H7 (cell line): ENCODE results near the gene PPP4R4. TPM values are rescaled to one million over a fixed set of nuclear protein-coding genes. Genes with fewer than 3 reads are reported as not detected.

Experiments used
- DNase-seq: peaks from one replicate; pipeline ENCODE4 v3.0.0; 2012
- H3K27me3 ChIP-seq: 2 replicates; pipeline ENCODE4 v1.6.0; 2011; ENCODE audit warnings: mild to moderate bottlenecking, low read length; ENCODE audit not compliant: control insufficient read depth, insufficient read depth
- H3K36me3 ChIP-seq: replicated peaks from 2 replicates; pipeline ENCODE4 v1.5.1; 2011; ENCODE audit warnings: low read length; ENCODE audit not compliant: control insufficient read depth, insufficient read depth
- H3K4me3 ChIP-seq: 2 replicates; pipeline ENCODE4 v1.5.1; 2011; ENCODE audit warnings: low read depth, mild to moderate bottlenecking, control low read depth, low read length, moderate library complexity; ENCODE audit not compliant: insufficient read depth
- total RNA-seq: library from RNA; depleted of rRNA; stranded (reverse); fragments of >200 nt; shearing (Covaris generic); gene quantifications from 2 replicates; pipeline ENCODE4 v1.2.3, GENCODE V29; 2014

Gene PPP4R4
- total RNA-seq, 1 experiment from 2014 or later: 3.0 TPM

DNA sequence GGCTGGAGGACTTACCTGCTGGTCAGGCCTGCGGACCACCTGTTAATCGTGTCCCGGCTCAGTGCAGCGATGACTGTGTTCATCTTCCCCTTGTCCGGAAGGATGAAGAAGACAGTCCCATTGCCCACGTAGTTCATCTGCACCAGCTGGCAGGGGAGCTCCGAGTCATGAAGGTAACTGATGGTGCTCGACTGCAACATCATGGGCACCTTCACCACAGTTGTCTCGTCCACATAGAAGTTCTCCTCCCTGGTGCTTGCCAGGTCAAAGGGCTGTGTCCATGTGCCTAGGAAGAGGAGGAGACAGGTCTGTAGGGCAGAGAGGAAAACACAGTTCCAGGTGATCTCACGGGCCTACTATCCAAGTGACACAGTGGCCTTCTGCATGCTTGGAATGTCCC lies 135.6 kb downstream of the PPP4R4 start:
- Histone ChIP-seq H3K4me3 (no peak overlapping the region), H3K27me3 (no peaks in the 10 kb centered on the region), H3K36me3 (no peaks in the 10 kb centered on the region)
- DNase-seq: no peak

DNA sequence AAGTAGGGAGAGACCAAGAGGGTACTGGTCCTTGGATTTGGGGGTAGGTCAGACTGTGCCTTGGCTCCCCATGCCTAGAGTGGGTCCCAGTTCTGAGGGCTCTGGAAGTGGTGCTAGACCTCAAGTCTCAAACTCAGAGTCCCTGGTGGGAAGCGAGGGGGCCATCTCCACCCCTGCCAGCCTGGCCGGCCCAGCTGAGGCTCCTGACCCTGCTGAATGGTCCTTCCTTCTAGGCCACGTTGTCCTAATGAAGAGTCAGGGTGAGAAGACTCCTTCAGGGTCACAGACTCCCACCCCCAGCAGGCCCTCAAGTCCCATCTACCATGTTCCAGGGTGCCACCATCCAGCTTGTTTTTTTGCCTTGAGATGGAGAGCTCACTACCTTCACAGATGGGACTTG lies 136.1 kb downstream of the PPP4R4 start:
- no peaks in the 10 kb centered on the region for H3K36me3 ChIP-seq
- no peak overlapping the region for H3K4me3 ChIP-seq
- H3K27me3 ChIP-seq: no peaks in the 10 kb centered on the region

DNA sequence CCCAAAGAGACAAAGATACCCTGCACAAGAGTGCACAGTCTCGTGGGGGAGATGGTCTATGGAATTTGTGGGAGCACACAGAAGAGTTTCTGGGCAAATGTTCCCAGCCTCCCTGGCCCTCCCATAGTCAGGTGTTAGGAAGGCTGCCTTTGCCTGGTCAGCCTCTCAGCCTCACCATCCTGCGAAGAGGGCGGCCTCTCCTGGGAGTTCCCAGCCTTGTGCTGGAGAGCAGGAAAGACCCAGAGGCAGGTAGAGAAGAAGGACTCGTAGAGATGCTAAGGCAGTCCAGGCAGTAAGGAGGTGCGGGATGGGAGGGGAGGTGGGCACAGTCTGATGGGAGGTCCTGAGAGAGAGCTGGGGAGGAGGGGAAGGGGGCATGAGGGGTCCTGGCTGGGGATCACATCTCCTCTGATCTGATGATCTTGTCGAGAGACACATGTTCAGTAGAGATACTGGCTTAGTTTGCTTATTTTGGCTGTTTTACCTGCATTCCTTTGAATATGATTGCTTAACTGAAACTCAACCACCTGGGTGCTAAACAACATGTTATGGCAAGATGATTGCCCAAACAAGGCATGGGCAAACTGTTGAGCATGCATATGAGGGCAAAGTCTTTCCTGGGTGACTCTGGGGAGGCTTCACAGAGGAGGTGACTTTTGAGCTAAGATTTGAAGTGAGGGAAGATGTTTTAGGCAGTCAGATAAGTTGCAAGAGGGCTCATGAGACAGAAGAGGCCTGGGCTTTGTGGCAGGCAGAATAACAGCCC lies 138.5 kb downstream of the PPP4R4 start:
- no peak for DNase-seq
- Histone ChIP-seq H3K27me3 (no peaks in the 10 kb centered on the region), H3K36me3 (no peaks in the 10 kb centered on the region), H3K4me3 (no peak overlapping the region)

More for the DNA sequence above, 136.1 kb downstream of the PPP4R4 start:
- no peak for DNase-seq

DNA sequence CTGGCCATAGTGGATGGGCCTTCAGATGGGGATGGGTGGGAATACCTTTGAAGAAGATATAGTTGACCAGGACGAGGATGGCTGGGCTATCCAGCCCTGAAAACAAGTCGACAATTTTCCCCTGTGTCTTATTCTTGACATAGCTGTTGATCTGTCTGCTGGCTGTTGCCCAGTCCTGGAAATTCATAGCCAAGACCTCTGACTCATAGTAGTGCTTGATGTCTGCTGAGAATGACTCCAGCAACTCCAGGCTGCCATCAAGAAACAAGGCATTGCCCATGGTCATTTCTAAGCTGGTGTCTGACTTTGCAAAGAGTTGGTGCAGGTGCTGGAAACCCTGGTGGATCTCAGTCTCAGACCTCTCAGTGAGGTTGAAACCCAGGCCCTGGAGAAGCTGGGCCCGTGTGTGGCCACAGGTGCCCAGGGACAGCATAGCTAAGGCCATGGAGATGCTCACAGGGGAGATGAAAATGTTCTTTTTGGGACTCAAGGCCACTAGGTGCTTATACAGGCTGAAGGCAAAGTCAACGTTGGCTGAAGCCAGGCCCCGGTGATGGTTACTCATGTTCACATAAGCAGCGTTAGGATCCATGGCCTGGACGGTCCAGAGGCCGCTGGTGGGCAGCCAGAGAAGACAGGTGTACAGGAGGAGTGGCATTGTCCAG lies 140.0 kb downstream of the PPP4R4 start:
- H3K27me3 ChIP-seq: no peaks in the 10 kb centered on the region
- H3K36me3 ChIP-seq: no peaks in the 10 kb centered on the region
- DNase-seq: no peak
- H3K4me3 ChIP-seq: no peak overlapping the region

DNA sequence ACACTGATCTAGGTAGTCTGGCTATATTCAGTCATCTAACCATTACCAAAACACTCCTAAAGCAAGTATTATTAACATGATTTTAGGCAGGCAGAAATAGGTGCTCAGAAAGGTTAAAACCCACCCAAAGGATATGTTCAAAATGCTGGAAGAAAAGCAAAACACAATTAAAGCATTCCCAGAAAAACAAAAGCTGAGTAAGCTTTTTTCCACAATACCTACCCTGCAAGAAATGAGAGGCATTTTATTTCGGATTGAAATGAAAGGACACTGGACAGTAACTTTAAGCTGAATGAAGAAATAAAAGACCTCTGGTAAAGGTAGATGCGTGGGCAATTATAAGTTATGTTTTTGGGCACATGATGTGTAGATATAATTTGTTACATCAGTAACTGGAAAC lies 140.8 kb downstream of the PPP4R4 start:
- Histone ChIP-seq H3K4me3 (no peak overlapping the region), H3K36me3 (no peaks in the 10 kb centered on the region), H3K27me3 (no peaks in the 10 kb centered on the region)
- no peak for DNase-seq

DNA sequence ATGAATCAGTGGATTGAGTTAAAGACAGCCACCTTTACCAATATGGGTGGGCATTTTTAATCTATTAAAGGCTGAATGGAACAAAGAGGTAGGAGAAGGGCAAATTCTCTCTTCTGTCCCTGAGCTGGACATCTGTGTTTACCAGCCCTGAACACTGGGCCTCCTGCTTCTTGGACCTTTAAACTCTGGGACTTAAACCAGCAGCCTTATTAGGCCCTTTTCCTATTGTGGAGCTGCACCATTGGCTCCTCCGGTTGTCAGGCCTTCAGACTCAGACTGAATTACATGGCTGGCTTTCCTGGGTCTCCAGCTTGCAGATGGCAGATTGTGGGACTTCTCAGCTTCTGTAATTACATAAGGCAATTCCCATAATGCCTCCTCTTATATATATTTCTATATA lies 142.6 kb downstream of the PPP4R4 start:
- Histone ChIP-seq H3K27me3 (no peaks in the 10 kb centered on the region), H3K4me3 (no peak overlapping the region), H3K36me3 (no peaks in the 10 kb centered on the region)
- no peak for DNase-seq

DNA sequence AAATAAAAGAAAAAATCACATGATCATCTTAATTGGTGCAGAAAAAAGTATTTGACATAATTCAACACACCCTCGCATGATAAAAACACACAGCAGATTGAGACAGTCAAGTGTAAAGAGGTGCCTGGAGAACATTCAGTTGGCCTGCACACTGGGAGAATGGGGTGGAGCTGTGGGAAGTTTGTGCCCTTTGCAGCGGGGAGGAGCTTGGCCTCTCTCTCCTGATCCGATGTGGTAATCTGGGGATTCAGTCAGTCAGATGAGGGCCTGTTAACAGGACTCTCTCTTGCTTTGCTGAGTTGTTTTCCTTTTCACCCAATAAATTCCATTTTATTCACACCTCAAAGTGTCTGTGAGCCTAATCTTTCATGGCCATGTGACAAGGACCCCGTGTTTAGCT lies 143.1 kb downstream of the PPP4R4 start:
- Histone ChIP-seq H3K36me3 (no peaks in the 10 kb centered on the region), H3K27me3 (no peaks in the 10 kb centered on the region), H3K4me3 (no peak overlapping the region)
- no peak for DNase-seq

DNA sequence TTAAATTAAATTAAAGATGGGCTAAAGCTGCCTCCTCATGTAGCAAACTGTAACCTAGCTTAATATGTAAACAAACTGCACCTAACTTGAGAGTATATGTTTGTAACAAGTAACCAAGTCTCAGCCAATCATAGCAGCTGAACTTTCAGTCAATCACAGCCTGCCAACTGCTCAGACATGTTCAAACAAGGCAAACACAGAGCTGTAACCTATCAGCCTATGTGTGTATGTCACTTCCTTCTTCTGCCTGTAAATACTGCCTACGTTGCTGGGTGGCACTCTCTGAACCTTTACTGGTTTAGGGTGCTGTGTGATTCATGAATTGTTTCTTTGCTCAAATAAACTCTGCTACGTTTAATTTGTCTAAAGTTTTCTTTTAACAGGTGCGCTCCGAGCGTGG lies 146.1 kb downstream of the PPP4R4 start:
- H3K36me3 ChIP-seq: no peaks in the 10 kb centered on the region
- no peaks in the 10 kb centered on the region for H3K27me3 ChIP-seq
- no peak for DNase-seq

DNA sequence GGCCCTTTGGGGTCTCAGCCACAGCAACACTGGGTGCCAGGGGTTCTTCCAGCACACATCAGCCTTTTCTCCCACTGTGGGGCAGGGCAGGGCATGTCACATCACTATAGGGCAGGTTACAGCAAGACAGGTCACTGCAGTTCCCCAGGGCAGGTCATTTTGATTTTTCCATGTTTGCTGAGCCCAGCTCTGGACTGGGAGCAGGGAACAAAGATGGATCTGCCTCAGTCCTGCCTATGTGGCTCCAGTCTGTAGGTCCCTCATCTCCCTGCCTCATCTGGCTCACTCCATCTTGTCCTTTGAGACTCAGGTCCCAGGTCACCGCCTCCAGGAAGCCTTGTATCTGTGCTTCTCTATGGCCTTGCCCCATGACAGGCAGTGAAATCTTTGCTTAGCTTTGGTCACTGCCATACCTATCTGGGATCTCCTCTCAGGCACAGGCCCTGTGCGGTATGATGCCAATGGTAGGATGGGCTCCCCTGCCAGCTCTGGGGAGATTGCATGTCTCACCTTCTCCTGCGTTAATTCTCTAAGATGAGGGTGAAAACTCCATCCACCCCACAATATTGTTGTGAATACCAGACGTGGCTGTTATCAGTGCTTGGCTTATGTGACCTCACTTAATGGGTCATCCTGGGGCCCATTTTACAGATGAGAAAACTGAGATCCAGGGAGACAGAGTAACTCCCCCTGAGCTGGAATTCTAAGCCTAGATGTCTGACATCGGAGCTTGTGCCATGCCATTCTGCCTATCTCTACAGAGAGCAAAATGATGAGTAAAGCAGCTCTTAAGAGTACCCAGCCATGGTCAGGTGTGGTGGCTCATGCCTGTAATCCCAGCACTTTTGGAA lies 147.5 kb downstream of the PPP4R4 start:
- H3K4me3 ChIP-seq: no peak overlapping the region
- no peaks in the 10 kb centered on the region for H3K27me3 ChIP-seq
- no peak for DNase-seq
- H3K36me3 ChIP-seq: no peaks in the 10 kb centered on the region

More for the DNA sequence above, 146.1 kb downstream of the PPP4R4 start:
- H3K4me3 ChIP-seq: no peak overlapping the region

DNA sequence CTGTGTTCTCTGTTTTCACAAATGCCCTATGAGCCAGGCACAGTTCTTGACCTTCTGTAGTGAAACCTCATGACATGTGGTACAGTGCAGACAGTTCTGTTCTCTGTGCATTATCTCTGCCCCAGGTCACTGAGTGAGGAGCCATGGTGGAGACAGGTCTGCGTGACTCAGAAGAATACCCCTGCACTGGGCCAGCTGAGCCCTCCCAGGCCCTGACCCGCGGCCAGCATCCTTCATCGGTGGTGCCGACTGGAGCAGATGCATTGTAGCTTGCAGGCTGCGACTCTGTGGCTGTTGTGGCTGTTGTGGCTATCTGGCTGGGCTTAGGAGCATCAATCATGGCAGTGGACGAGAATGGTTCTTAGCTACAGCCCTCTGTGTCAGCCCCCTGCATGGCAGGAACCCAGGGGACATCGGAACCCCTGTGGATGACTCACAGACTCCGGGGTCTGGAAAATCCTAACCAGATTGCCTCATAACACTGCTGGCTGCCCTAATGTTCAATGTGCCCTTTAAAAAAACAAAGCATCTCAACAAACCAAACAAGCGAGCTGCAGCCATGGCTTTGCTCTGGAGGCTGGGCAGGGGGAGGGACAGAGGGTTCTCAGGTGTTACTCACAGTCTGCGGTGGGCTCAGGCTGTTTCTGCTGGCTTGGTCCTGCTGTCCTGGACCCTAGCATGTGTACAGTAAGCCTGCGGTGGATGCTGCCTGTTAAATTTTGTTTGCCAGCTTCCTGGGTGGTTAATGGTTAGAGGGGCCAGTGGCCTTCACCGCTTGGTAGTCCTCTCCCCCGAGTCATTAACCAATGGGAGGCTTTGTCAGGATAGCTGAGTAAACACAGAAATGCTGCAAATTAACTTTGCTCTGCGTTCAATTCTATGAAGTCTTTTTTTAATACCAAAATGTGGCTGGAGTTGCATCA lies 148.8 kb downstream of the PPP4R4 start, which contains the start of gene SERPINA6:
SERPINA6 (minus strand) TSS at position 689 of the 923 bp plus-strand sequence. CDS start 8,688 bp downstream, outside the sequence.
- no peaks in the 10 kb centered on the region for H3K36me3 ChIP-seq
- no peak for DNase-seq
- H3K4me3 ChIP-seq: no peak within 1 kb of the TSS
- no peaks in the 10 kb centered on the region for H3K27me3 ChIP-seq

DNA sequence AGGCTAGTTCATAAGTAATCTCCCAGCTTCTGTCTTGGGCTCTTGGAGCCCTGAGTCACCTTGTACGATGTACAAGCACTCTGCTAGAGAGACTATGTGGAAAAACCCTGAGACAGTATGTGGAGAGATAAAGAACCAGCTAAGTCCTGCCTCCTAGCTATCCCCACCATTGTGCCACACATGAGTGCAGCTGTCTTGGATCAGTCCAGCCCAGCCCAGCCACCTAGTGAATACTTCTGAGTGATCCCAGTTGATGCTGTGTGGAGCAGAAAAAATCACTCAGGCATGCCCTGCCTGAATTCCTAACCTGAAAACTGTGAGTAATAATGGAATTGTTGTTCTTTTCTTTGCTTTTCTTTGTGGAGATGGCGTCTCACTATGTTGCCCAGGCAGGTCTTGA lies 154.1 kb downstream of the PPP4R4 start:
- no peak for DNase-seq
- H3K36me3 ChIP-seq: no peaks in the 10 kb centered on the region
- no peaks in the 10 kb centered on the region for H3K27me3 ChIP-seq
- no peak overlapping the region for H3K4me3 ChIP-seq
